ENCODE results near the gene ZNF292.

GRCh38 chr6:87222676-87223075 lies 67.3 kb downstream of the ZNF292 start:
- TF ChIP-seq CTCF (IDR thresholded peaks at IDR 0.05): no peak
- TF ChIP-seq CHD2 (IDR thresholded peaks at IDR 0.05; ENCODE audit: low read length, partially characterized antibody): no peak
- TF ChIP-seq TEAD4 (IDR thresholded peaks at IDR 0.05; ENCODE audit: borderline replicate concordance, insufficient read depth): no peak
- no peak for TF ChIP-seq RXRA (IDR thresholded peaks at IDR 0.05; ENCODE audit: borderline replicate concordance, low read depth)
- TF ChIP-seq RAD21 (IDR thresholded peaks at IDR 0.05; ENCODE audit: low read length): no peak
- no peak for TF ChIP-seq FOSL2 (IDR thresholded peaks at IDR 0.05; ENCODE audit: borderline replicate concordance, low read depth)
- no peak for TF ChIP-seq POLR2AphosphoS5 (IDR thresholded peaks at IDR 0.05; ENCODE audit: low read depth, low read length)
- TF ChIP-seq, protein P1, sequence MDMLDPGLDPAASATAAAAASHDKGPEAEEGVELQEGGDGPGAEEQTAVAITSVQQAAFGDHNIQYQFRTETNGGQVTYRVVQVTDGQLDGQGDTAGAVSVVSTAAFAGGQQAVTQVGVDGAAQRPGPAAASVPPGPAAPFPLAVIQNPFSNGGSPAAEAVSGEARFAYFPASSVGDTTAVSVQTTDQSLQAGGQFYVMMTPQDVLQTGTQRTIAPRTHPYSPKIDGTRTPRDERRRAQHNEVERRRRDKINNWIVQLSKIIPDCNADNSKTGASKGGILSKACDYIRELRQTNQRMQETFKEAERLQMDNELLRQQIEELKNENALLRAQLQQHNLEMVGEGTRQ (IDR thresholded peaks at IDR 0.05; ENCODE audit: borderline replicate concordance, low read depth, low read length): no peak
- no peak for TF ChIP-seq TAF1 (IDR thresholded peaks at IDR 0.05; ENCODE audit: borderline replicate concordance, low read depth, low read length)
- TF ChIP-seq ELF1 (IDR thresholded peaks at IDR 0.05): no peak

Data from SK-N-SH (cell line).